Measurements from ENCODE around the gene DLK1. TPM values are rescaled to one million over a fixed set of nuclear protein-coding genes. Genes with fewer than 3 reads are reported as not detected.

DLK1 gene
- total RNA-seq, 1 donor from 2014 or later: 7.2 TPM

DNA sequence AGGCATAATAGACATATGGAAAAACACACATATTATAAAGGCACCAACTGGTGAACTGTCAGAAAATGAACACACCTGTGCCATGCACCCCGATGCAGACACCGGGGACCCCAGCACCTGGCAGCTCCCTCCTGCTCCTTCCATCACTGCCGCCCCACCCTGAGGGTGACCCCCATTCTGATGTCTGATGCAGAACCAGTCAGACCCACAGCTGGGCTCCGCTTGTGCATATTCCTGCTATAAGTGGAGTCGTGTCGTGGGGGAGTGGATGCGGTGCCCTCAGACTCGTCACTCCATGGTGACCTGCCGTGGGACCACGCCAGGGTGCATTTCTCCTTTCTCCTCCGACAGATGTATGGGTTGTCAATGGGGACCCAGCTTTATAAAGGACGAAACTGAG, 53.6 kb downstream of the DLK1 start:
- no peak overlapping the region for H3K27ac ChIP-seq
- H3K9me3 ChIP-seq: no peaks in the 10 kb centered on the region
- H3K4me3 ChIP-seq: no peak overlapping the region
- intact Hi-C loops (cut with DNase I): no loop called here
- H3K27me3 ChIP-seq: no peaks in the 10 kb centered on the region
- TF ChIP-seq, protein P1, sequence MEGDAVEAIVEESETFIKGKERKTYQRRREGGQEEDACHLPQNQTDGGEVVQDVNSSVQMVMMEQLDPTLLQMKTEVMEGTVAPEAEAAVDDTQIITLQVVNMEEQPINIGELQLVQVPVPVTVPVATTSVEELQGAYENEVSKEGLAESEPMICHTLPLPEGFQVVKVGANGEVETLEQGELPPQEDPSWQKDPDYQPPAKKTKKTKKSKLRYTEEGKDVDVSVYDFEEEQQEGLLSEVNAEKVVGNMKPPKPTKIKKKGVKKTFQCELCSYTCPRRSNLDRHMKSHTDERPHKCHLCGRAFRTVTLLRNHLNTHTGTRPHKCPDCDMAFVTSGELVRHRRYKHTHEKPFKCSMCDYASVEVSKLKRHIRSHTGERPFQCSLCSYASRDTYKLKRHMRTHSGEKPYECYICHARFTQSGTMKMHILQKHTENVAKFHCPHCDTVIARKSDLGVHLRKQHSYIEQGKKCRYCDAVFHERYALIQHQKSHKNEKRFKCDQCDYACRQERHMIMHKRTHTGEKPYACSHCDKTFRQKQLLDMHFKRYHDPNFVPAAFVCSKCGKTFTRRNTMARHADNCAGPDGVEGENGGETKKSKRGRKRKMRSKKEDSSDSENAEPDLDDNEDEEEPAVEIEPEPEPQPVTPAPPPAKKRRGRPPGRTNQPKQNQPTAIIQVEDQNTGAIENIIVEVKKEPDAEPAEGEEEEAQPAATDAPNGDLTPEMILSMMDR (IDR thresholded peaks at IDR 0.05): no peak
- H3K36me3 ChIP-seq: no peaks in the 10 kb centered on the region
- peak in 1 of 2 donors; percentile 43 for DNase-seq (ENCODE audit: low spot score in 2 of 2)
- no peaks in the 10 kb centered on the region for H3K4me1 ChIP-seq

DNA sequence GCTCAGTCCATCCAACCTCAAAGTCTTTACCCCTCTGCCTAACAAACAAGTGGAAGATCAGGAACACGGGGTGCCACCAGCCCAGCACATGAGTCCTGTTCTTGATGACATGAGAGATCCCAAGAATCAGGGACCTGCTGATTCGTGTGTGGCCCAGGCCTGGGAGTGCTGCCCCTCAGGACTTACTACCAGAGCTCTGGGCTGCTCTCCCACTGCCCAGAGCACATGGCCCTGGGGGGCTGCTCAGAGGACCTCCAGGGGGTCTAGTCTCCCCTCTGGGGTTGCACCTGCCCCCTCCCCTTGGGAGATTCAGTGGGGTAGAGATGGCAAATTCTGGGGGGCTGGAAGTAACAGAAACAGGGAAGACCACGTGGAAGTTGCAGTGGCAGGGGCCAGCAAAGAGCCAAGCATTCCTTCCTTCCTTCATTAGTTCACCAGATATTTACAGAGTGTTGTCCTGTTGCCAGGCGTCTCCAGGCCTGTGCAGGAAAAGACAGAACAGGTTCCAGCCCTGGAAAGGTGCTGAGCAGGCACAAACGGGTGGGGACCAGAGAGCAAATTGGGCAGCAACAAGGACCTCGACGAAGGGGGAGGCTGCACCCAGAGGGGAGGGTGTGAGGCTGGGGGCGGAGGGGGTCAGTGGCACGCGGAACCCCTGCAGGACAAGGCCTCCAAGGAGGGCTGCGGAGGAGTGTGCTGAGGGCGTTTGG, 54.1 kb downstream of the DLK1 start:
- no peaks in the 10 kb centered on the region for H3K9me3 ChIP-seq
- no peaks in the 10 kb centered on the region for H3K4me1 ChIP-seq
- no peaks in the 10 kb centered on the region for H3K27me3 ChIP-seq
- intact Hi-C loops (cut with DNase I): no loop called here
- DNase-seq (ENCODE audit: low spot score in 2 of 2): peak in 1 of 2 donors; percentile 31
- TF ChIP-seq, protein P1 (IDR thresholded peaks at IDR 0.05): no peak
- no peak overlapping the region for H3K4me3 ChIP-seq
- no peaks in the 10 kb centered on the region for H3K36me3 ChIP-seq
- H3K27ac ChIP-seq: no peak overlapping the region

DNA sequence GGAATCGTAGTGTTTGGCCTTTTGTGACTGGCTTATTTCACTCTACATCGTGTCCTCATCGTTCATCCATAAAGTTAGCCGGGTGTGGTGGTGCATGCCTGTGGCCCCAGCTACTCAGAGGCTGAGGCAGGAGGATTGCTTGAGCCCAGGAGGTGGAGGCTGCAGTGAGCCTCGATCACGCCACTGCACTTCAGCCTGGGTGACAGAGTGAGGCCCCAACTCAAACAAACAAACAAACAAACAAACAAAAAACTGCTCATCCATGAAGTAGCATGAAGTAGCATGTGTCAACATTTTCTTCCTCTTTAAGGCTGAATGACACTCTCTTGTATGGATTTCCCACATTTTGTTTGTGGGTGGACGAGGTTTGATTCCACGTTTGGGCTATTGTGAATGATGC, 55.3 kb downstream of the DLK1 start:
- DNase-seq (ENCODE audit: low spot score in 2 of 2): no peak
- intact Hi-C loops (cut with DNase I): no loop called here
- Histone ChIP-seq H3K36me3 (no peaks in the 10 kb centered on the region), H3K9me3 (no peaks in the 10 kb centered on the region), H3K4me1 (no peaks in the 10 kb centered on the region), H3K4me3 (no peak overlapping the region), H3K27me3 (no peaks in the 10 kb centered on the region), H3K27ac (no peak overlapping the region)
- TF ChIP-seq, protein P1 (IDR thresholded peaks at IDR 0.05): no peak

DNA sequence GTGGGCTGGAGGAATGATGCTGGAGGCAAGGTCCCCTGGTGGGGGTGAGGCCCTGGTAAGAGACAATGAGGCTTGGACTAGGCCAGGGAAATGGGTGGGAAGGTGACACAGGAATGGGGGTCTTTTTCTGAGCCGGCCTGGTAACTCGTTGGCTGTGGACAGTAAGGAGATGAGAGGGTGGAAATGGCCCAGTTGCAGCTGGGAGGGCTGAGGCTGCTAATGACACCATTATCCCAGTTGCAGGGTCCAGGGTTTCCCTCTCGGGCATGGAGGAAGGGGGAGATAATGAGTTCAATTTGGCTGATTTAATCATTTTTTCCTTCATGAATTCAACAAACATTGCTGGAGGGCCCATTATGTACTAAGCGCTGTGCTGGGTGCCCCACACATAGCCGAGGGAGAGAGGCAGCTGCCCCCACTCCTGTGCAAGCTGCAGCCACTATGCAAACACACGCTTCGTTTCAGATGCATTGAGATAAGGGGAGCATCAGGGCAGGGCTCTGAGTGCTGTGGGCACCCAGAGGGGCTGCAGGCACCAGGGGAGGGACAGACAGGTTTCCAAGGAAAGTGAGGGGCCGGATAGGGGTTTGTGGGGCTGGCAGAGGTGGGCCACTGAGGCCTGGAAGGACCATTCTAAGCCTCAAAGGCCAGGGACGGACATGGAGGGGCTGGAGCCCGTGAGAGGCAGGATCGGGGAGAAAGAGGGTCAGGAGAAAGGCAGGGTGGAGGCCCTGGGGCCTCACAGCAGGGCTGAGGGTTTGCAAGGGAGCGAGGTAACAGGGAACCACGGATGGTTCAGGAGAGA, 56.0 kb downstream of the DLK1 start:
- DNase-seq (ENCODE audit: low spot score in 2 of 2): peak in 1 of 2 donors; percentile 50
- Histone ChIP-seq H3K36me3 (no peaks in the 10 kb centered on the region), H3K27ac (no peak overlapping the region), H3K4me1 (no peaks in the 10 kb centered on the region), H3K4me3 (no peak overlapping the region), H3K9me3 (no peaks in the 10 kb centered on the region), H3K27me3 (no peaks in the 10 kb centered on the region)
- intact Hi-C loops (cut with DNase I): no loop called here
- TF ChIP-seq, protein P1 (IDR thresholded peaks at IDR 0.05): no peak

DNA sequence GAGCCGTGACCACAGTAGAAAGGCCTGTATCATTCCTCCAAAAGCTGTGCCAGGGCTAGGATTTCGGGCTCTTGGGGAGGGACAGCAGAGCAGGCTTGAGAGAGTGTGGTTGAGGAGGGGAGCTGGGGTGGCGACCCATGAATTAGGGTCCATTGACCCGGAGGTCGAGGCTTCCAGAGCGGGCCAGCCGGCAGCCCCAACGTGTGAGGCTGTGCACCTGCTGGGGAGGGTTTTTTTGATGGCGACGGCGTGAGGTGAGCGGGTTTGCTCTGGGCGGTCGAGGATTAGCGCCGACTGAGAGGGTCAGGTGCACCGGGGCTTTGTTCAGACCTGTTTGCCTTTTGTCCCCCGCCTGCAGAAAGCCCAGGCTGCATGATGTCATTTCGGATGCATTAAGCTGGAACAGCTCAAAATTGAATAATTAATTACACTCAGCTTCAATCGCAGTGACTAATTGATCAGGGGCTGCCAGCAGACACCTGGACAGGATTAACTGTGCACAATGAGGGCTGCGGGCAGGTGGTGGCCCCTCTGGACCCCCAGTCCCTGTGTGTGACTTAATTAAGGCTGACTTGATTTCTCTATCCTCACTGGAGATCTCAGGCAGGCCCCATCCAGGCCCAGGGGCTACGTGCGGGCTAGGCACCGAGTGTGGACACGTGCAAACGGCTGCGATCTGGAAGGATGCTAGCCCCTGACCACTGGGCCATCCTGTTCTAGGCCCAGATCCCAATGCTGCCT, 57.1 kb downstream of the DLK1 start:
- H3K4me3 ChIP-seq: no peak overlapping the region
- no peaks in the 10 kb centered on the region for H3K27me3 ChIP-seq
- intact Hi-C loops (cut with DNase I): no loop called here
- TF ChIP-seq, protein P1 (IDR thresholded peaks at IDR 0.05): no peak
- no peak for DNase-seq (ENCODE audit: low spot score in 2 of 2)
- no peaks in the 10 kb centered on the region for H3K36me3 ChIP-seq
- H3K27ac ChIP-seq: no peak overlapping the region
- H3K9me3 ChIP-seq: no peaks in the 10 kb centered on the region
- H3K4me1 ChIP-seq: no peaks in the 10 kb centered on the region

Data from ascending aorta (tissue), 2 donors.